ENCODE results near the gene ZNF485. TPM values are rescaled to one million over a fixed set of nuclear protein-coding genes. Genes with fewer than 3 reads are reported as not detected.

The ZNF485 gene
- total RNA-seq, 1 experiment from 2014 or later: 7.1 TPM

GRCh38 chr10:43667317-43667731 is 61.1 kb downstream of the ZNF485 start:
- no peak for DNase-seq (ENCODE audit: low read depth)

Other genes starting within 250 kb of the ZNF485 start
- gene FXYD4, start 234.8 kb upstream of the ZNF485 start, total RNA-seq (2014; rRNA removed; shearing (Covaris generic)): not detected in 2 replicates
- 325 and 365 TPM in 2 replicates for gene HNRNPF, start 197.3 kb upstream of the ZNF485 start, total RNA-seq (2014; rRNA removed; shearing (Covaris generic))
- 1.0 and 1.4 TPM in 2 replicates for gene ZNF487, start 169.3 kb upstream of the ZNF485 start, total RNA-seq (2014; rRNA removed; shearing (Covaris generic))
- gene ZNF239, start 31.8 kb upstream of the ZNF485 start, total RNA-seq (2014; rRNA removed; shearing (Covaris generic)): 4.4 and 5.0 TPM in 2 replicates
- 31.2 and 31.8 TPM in 2 replicates for gene ZNF32, start 42.4 kb downstream of the ZNF485 start, total RNA-seq (2014; rRNA removed; shearing (Covaris generic))

Data from HT1080 (cell line).